DOHH2 (cell line): ENCODE data around the gene CELA2B.

Experiments
- EZH2phosphoT487 ChIP-seq: fragments of 200-600 bp; sonication (generic); IDR thresholded peaks from 2 replicates; pipeline ENCODE4 v1.6.1; 2017; ENCODE audit warnings: borderline replicate concordance, mild to moderate bottlenecking, antibody characterized with exemption, low read length, moderate library complexity, mixed read lengths
- TF ChIP-seq, protein P1 (sequence below): fragments of 200-600 bp; sonication (generic); IDR thresholded peaks from one replicate; pipeline ENCODE4 v1.5.1; 2014; ENCODE audit warnings: antibody characterized with exemption, mild to moderate bottlenecking, low read depth, low read length; ENCODE audit not compliant: poor library complexity, severe bottlenecking

DNA sequence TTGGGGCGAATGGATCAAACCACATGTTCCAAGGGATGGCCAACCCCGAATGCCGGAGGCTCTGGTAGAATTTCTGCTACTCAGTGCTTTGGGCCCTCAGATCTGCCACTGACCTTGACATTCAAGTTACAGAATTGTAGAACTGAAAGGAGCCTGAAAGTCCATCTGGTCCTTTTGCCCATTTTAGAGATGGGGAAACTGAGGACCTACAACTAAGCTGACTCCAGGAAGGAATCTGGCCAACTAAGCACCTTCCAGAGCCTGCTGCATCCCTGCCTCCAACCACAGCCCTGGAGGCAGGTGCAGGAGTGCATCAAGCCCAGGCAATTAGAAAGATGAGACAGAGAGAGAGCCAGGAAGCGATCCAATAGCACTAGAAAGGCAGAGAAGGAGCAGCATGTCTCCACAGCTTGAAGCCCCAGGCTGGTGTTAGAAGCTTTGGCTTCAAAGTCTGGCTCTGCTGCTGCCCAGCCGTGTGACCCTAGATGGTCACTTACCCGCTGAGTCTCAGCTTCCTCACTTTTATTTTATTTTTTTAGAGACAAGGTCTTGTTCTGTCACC, 38.9 kb upstream of the CELA2B start:
- TF ChIP-seq, protein P1, sequence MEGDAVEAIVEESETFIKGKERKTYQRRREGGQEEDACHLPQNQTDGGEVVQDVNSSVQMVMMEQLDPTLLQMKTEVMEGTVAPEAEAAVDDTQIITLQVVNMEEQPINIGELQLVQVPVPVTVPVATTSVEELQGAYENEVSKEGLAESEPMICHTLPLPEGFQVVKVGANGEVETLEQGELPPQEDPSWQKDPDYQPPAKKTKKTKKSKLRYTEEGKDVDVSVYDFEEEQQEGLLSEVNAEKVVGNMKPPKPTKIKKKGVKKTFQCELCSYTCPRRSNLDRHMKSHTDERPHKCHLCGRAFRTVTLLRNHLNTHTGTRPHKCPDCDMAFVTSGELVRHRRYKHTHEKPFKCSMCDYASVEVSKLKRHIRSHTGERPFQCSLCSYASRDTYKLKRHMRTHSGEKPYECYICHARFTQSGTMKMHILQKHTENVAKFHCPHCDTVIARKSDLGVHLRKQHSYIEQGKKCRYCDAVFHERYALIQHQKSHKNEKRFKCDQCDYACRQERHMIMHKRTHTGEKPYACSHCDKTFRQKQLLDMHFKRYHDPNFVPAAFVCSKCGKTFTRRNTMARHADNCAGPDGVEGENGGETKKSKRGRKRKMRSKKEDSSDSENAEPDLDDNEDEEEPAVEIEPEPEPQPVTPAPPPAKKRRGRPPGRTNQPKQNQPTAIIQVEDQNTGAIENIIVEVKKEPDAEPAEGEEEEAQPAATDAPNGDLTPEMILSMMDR, result no peak
- no peak for TF ChIP-seq EZH2phosphoT487
